B cell (primary cell): ENCODE measurements around the gene GMEB2. TPM values are rescaled to one million over a fixed set of nuclear protein-coding genes. Genes with fewer than 3 reads are reported as not detected.

Experiments
- ATAC-seq: fragments of 200-7000 bp; cut with Tn5 transposase; one replicate; pipeline ENCODE4 v1.10.0; 2021; ENCODE audit warnings: low read depth, mild to moderate bottlenecking, moderate number of reproducible peaks, moderate library complexity
- CTCF ChIA-PET: fragments of 350-600 bp; sonication (Branson Sonifier 250); formaldehyde crosslinking; loops from one replicate; lab custom pipeline; 2021; ENCODE audit warnings: antibody characterized with exemption, inconsistent platforms; lab: Charles Lee
- POLR2A ChIA-PET: fragments of 350-600 bp; sonication (Branson Sonifier 250); formaldehyde crosslinking; loops from one replicate; lab custom pipeline; 2021; ENCODE audit warnings: antibody characterized with exemption; lab: Charles Lee
- DNase-seq: peaks from one replicate; pipeline ENCODE4 v3.0.0; 2013
- H2AFZ ChIP-seq: 2 replicates; pipeline ENCODE4 v1.6.1; 2012; ENCODE audit warnings: mild to moderate bottlenecking, low read depth, low read length; ENCODE audit not compliant: insufficient read depth, poor library complexity, severe bottlenecking
- H3K27ac ChIP-seq, 2 donors: 1 replicate in 1 of 2; 2 replicates in 1 of 2; pipeline ENCODE4 v1.5.1; 2012 to 2013; ENCODE audit warnings: low read length in 2 of 2, mild to moderate bottlenecking in 2 of 2, moderate library complexity in 1 of 2
- H3K27me3 ChIP-seq, 4 experiments: fragments of 200-600 bp in 1 of 4; sonication (generic) in 1 of 4; replicated peaks in 1 of 4; 1 replicate in 2 of 4; 2 replicates in 2 of 4; pipeline versions ENCODE4 v1.6.1 to v1.7.0; 2013 to 2016; ENCODE audit warnings: low read length in 3 of 4, mild to moderate bottlenecking in 2 of 4, mixed read lengths in 1 of 4, moderate library complexity in 1 of 4; ENCODE audit not compliant: insufficient read depth in 4 of 4, control insufficient read depth in 3 of 4; ENCODE audit errors: control extremely low read depth in 1 of 4
- H3K36me3 ChIP-seq, 2 experiments: replicated peaks in 1 of 2; 1 replicate in 1 of 2; 2 replicates in 1 of 2; pipeline versions ENCODE4 v1.6.1 to v1.7.1; 2013; ENCODE audit warnings: low read length in 1 of 2; ENCODE audit not compliant: insufficient read depth in 2 of 2, control insufficient read depth in 1 of 2; ENCODE audit errors: control extremely low read depth in 1 of 2, extremely low read depth in 1 of 2
- H3K4me1 ChIP-seq, 2 donors: fragments of 200-600 bp in 1 of 2; sonication (generic) in 1 of 2; 1 replicate in 1 of 2; 2 replicates in 1 of 2; pipeline versions ENCODE4 v1.5.1 to v1.6.1; 2013 to 2017; ENCODE audit warnings: low read length in 2 of 2; ENCODE audit not compliant: control insufficient read depth in 2 of 2, insufficient read depth in 2 of 2
- H3K4me2 ChIP-seq: replicated peaks from 2 replicates; pipeline ENCODE3; 2012; ENCODE audit warnings: mild to moderate bottlenecking, low read depth, low read length; ENCODE audit not compliant: poor library complexity, severe bottlenecking
- H3K4me3 ChIP-seq, 5 experiments: fragments of 200-600 bp in 1 of 5; sonication (generic) in 1 of 5; 1 replicate in 3 of 5; 2 replicates in 2 of 5; pipeline versions ENCODE4 v1.5.1 to v1.7.0; 2011 to 2016; ENCODE audit warnings: low read length in 4 of 5, mild to moderate bottlenecking in 4 of 5, low read depth in 2 of 5, control low read depth in 1 of 5, moderate library complexity in 1 of 5; ENCODE audit not compliant: insufficient read depth in 1 of 5; ENCODE audit errors: control extremely low read depth in 1 of 5, extremely low read depth in 1 of 5
- H3K79me2 ChIP-seq: fragments of 200-600 bp; sonication (generic); one replicate; pipeline ENCODE4 v1.6.0; 2016; ENCODE audit warnings: low read length; ENCODE audit not compliant: control insufficient read depth, insufficient read depth
- H3K9ac ChIP-seq: fragments of 200-600 bp; sonication (generic); 2 replicates; pipeline ENCODE4 v1.6.1; 2017; ENCODE audit warnings: mild to moderate bottlenecking, low read length, moderate library complexity
- H3K9me3 ChIP-seq, 3 donors: one replicate each; pipeline versions ENCODE4 v1.6.1 to v1.7.1; 2013; ENCODE audit warnings: low read length in 2 of 3; ENCODE audit not compliant: control insufficient read depth in 2 of 3, insufficient read depth in 1 of 3; ENCODE audit errors: control extremely low read depth in 1 of 3
- H4K20me1 ChIP-seq: 2 replicates; pipeline ENCODE4 v1.6.0; 2012; ENCODE audit warnings: mild to moderate bottlenecking, low read length; ENCODE audit not compliant: insufficient read depth, control insufficient read depth, poor library complexity, severe bottlenecking
- H3K27ac Mint-ChIP-seq: one replicate; pipeline ENCODE4 v1.8.0; 2021; ENCODE audit warnings: mixed read lengths
- H3K27me3 Mint-ChIP-seq: one replicate; pipeline ENCODE4 v1.8.0; 2021; ENCODE audit warnings: mixed read lengths
- H3K4me1 Mint-ChIP-seq: one replicate; pipeline ENCODE4 v1.8.0; 2021; ENCODE audit warnings: mixed read lengths
- H3K4me3 Mint-ChIP-seq: one replicate; pipeline ENCODE4 v1.8.0; 2021; ENCODE audit warnings: mixed read lengths
- H3K9me3 Mint-ChIP-seq: one replicate; pipeline ENCODE4 v1.8.0; 2022; ENCODE audit warnings: mixed read lengths; ENCODE audit not compliant: insufficient read depth
- EZH2 ChIP-seq: IDR thresholded peaks from 2 replicates; pipeline ENCODE4 v1.6.1; 2012; ENCODE audit warnings: borderline replicate concordance, low read depth, mild to moderate bottlenecking, moderate library complexity, low read length; ENCODE audit not compliant: insufficient read depth, poor library complexity, severe bottlenecking
- WGBS: methylation state at CpG from one replicate; pipeline ENCODE4 v1.1.5; 2013; ENCODE audit warnings: missing lambda C conversion rate; ENCODE audit not compliant: insufficient coverage; 5-methylcytosine and 5-hydroxymethylcytosine counted together
- intact Hi-C: fragments of 100-400 bp; cut with micrococcal nuclease; formaldehyde crosslinking; loops from one replicate; pipeline ENCODE4 v1.10.0; 2022
- polyA plus RNA-seq: library from polyadenylated mRNA; depleted of rRNA; stranded (reverse); fragments of >200 nt; gene quantifications from 2 replicates; pipeline ENCODE4 v1.2.3, GENCODE V29; 2012
- total RNA-seq, 2 donors: library from RNA; stranded (reverse); fragments of 120-200 nt in 1 of 2; gene quantifications; 1 replicate in 1 of 2; 2 replicates in 1 of 2; pipeline versions ENCODE4 v1.2.3 to v1.2.4, GENCODE V29; 2013 to 2022
- TF ChIP-seq, protein P1 (sequence below): fragments of 200-600 bp; IDR thresholded peaks from one replicate; pipeline ENCODE4 v1.8.0; 2022; ENCODE audit warnings: antibody characterized with exemption, mild to moderate bottlenecking

Gene GMEB2
- total and polyA plus RNA-seq, 2 donors (not counting 1 experiment from before 2014, with no cell fraction given) = 17.7 to 24.5 TPM

DNA sequence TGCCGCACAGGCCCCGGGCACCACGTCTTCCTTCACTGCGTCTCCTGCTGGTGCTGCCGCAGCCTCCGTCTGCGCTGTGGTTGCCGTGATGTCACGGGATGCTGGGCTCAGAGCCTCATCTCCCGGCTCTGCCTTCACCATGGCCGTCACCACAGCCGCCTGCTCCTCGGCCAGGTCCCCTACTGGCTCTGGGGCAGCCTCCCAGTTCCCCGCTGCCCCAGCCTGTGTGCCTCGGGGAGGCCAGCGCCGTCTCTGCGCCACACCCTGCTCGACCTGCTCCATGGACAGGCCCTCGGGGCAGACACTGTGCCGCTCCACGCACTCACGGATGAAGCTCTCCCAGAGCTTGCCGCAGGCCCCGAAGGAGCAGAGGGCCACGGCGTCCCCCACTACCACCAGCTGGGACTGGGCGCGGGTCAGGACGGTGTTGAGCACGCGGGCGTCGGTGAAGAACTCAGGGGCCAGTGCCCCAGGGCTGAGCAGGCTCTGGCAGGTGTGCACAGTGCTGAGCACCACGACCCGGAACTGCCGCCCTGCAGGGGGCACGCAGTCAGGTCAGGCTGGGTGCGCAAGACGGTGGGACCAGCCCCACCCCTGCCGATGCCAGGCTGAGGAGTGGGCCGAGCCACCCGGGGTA lies 61.1 kb downstream of the GMEB2 start:
- ChIA-PET POLR2A (interaction anchor here (0.6 to 1.6 kb wide), 2 partner anchors 11 to 24 kb away, joined by 3 to 5 read pairs; no protein-coding TSS in a partner anchor), CTCF (interaction anchor here (0.6 to 3.7 kb wide), 3 partner anchors 9 to 473 kb away, joined by 3 to 17 read pairs (median 3); partner anchors contain the start of gene PTK6)
- Histone ChIP-seq H3K4me1 (peaks cover 34 to 46% of the 10 kb centered on the region in 2 donors), H3K79me2 (peaks cover 7% of the 10 kb centered on the region), H4K20me1 (peaks cover 88% of the 10 kb centered on the region), H3K9ac (no peak overlapping the region), H2AFZ (no peak overlapping the region), H3K27ac (no peak overlapping the region), H3K27me3 (no peaks in the 10 kb centered on the region), H3K4me2 (no peak overlapping the region), H3K9me3 (peaks cover 0 to 9% (median 0%) of the 10 kb centered on the region in 3 donors), H3K4me3 (no peak overlapping the region), H3K36me3 (peaks cover 0 to 48% of the 10 kb centered on the region in 2 experiments)
- no peak overlapping the region for H3K4me3 Mint-ChIP-seq
- H3K27me3 Mint-ChIP-seq = no peaks in the 10 kb centered on the region
- no peak for ATAC-seq
- peaks cover 29% of the 10 kb centered on the region for H3K4me1 Mint-ChIP-seq
- intact Hi-C loops = no loop called here
- H3K9me3 Mint-ChIP-seq = no peaks in the 10 kb centered on the region
- TF ChIP-seq, protein P1, sequence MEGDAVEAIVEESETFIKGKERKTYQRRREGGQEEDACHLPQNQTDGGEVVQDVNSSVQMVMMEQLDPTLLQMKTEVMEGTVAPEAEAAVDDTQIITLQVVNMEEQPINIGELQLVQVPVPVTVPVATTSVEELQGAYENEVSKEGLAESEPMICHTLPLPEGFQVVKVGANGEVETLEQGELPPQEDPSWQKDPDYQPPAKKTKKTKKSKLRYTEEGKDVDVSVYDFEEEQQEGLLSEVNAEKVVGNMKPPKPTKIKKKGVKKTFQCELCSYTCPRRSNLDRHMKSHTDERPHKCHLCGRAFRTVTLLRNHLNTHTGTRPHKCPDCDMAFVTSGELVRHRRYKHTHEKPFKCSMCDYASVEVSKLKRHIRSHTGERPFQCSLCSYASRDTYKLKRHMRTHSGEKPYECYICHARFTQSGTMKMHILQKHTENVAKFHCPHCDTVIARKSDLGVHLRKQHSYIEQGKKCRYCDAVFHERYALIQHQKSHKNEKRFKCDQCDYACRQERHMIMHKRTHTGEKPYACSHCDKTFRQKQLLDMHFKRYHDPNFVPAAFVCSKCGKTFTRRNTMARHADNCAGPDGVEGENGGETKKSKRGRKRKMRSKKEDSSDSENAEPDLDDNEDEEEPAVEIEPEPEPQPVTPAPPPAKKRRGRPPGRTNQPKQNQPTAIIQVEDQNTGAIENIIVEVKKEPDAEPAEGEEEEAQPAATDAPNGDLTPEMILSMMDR = no peak
- TF ChIP-seq EZH2 = no peak
- no peak overlapping the region for H3K27ac Mint-ChIP-seq
- no peak for DNase-seq
- WGBS = 94% methylated on average over 43 of the region's 43 CpGs
